MCF 10A (cell line): ENCODE measurements around the gene MYL4. TPM values are rescaled to one million over a fixed set of nuclear protein-coding genes. Genes with fewer than 3 reads are reported as not detected.
A peak's percentile ranks its signal among the peaks of the same experiment; 100 is the strongest.

Source experiments
- BruUV-seq: library from RNA; stranded (reverse); fragments of 400-500 nt; replicated peaks from 2 replicates; lab custom pipeline; 2021; lab: Mats Ljungman, UMichigan
- CTCF ChIA-PET: fragments of 300-600 bp; sonication (Branson Sonifier 250); formaldehyde crosslinking; extraction: SDS; loops from one replicate; lab custom pipeline; 2021; ENCODE audit warnings: antibody characterized with exemption, inconsistent platforms; lab: Yijun Ruan, JAX
- POLR2A ChIA-PET: fragments of 300-600, 350-650 bp; sonication (Branson Sonifier 250); formaldehyde crosslinking; extraction: SDS; loops from one replicate; lab custom pipeline; 2020; ENCODE audit warnings: antibody characterized with exemption, inconsistent platforms; lab: Yijun Ruan, JAX
- DNase-seq: peaks from one replicate; pipeline ENCODE4 v3.0.0-alpha.2; 2018; ENCODE audit not compliant: unreplicated experiment
- H3K27ac Mint-ChIP-seq: one replicate; pipeline ENCODE4 v1.8.0; 2022; ENCODE audit warnings: mild to moderate bottlenecking, low read depth, mixed read lengths; ENCODE audit not compliant: unreplicated experiment
- H3K27me3 Mint-ChIP-seq: one replicate; pipeline ENCODE4 v1.8.0; 2022; ENCODE audit warnings: mixed read lengths; ENCODE audit not compliant: insufficient read depth, unreplicated experiment
- H3K36me3 Mint-ChIP-seq: one replicate; pipeline ENCODE4 v1.8.0; 2022; ENCODE audit warnings: mild to moderate bottlenecking, moderate library complexity, mixed read lengths; ENCODE audit not compliant: insufficient read depth, unreplicated experiment
- H3K4me1 Mint-ChIP-seq: one replicate; pipeline ENCODE4 v1.8.0; 2022; ENCODE audit warnings: mixed read lengths; ENCODE audit not compliant: insufficient read depth, unreplicated experiment
- H3K4me3 Mint-ChIP-seq: one replicate; pipeline ENCODE4 v1.8.0; 2022; ENCODE audit warnings: mild to moderate bottlenecking, moderate library complexity, mixed read lengths; ENCODE audit not compliant: unreplicated experiment
- H3K9me3 Mint-ChIP-seq: one replicate; pipeline ENCODE4 v1.8.0; 2022; ENCODE audit warnings: mixed read lengths; ENCODE audit not compliant: unreplicated experiment
- CTCF ChIP-seq: fragments of 200-600 bp; IDR thresholded peaks from one replicate; pipeline ENCODE4 v1.8.0; 2022; ENCODE audit warnings: antibody characterized with exemption, mild to moderate bottlenecking; ENCODE audit not compliant: unreplicated experiment
- intact Hi-C: fragments of 100-400 bp; cut with micrococcal nuclease; formaldehyde crosslinking; loops from 2 replicates; pipeline ENCODE4 v1.14.1; 2022
- total RNA-seq: library from RNA; stranded (reverse); gene quantifications from 2 replicates; pipeline ENCODE4 v1.2.3, GENCODE V29; 2022

MYL4 gene
- total RNA-seq, 1 experiment from 2014 or later, result not detected

GRCh38 chr17:47225436-47225858, 16.3 kb downstream of the MYL4 start:
- Mint-ChIP-seq H3K9me3 (no peaks in the 10 kb centered on the region), H3K27ac (peak overlapping the region; percentile 90), H3K36me3 (no peaks in the 10 kb centered on the region), H3K27me3 (no peaks in the 10 kb centered on the region), H3K4me3 (no peak overlapping the region), H3K4me1 (peaks cover 35% of the 10 kb centered on the region)
- intact Hi-C loops, result no loop called here
- no TSS peak for BruUV-seq
- TF ChIP-seq CTCF, result no peak
- ChIA-PET CTCF (interaction anchor here (0.6 to 2.1 kb wide), 2 partner anchors 90 to 573 kb away, joined by 3 to 9 read pairs; no protein-coding TSS in a partner anchor), POLR2A (interaction anchor here (0.7 to 1.8 kb wide), 5 partner anchors 11 to 88 kb away, joined by 3 to 5 read pairs (median 4); partner anchors contain the start of gene CDC27)
- DNase-seq, result peak; percentile 93

- no peak for DNase-seq
- Mint-ChIP-seq H3K9me3 (no peaks in the 10 kb centered on the region), H3K36me3 (no peaks in the 10 kb centered on the region), H3K27me3 (no peaks in the 10 kb centered on the region), H3K27ac (peak overlapping the region; percentile 90), H3K4me1 (peaks cover 39% of the 10 kb centered on the region), H3K4me3 (no peak overlapping the region)
- intact Hi-C loops, result no loop called here
- POLR2A ChIA-PET, result interaction anchor here (0.7 to 1.8 kb wide), 4 partner anchors 12 to 87 kb away, joined by 3 to 5 read pairs (median 4); no protein-coding TSS in a partner anchor
- TF ChIP-seq CTCF, result no peak
- CTCF ChIA-PET, result interaction anchor here (0.6 to 2.1 kb wide), 2 partner anchors 89 to 572 kb away, joined by 3 to 9 read pairs; no protein-coding TSS in a partner anchor
- no TSS peak for BruUV-seq
Observed at GRCh38 chr17:47225911-47226688, 17.0 kb downstream of the MYL4 start.

GRCh38 chr17:47227862-47228261, 18.7 kb downstream of the MYL4 start:
- ChIA-PET POLR2A (no interaction called here), CTCF (interaction anchor here (1.7 to 3.5 kb wide), 2 partner anchors 13 to 87 kb away, joined by 9 to 90 read pairs; no protein-coding TSS in a partner anchor)
- TF ChIP-seq CTCF, result no peak
- Mint-ChIP-seq H3K4me1 (peaks cover 38% of the 10 kb centered on the region), H3K36me3 (no peaks in the 10 kb centered on the region), H3K4me3 (no peak overlapping the region), H3K9me3 (no peaks in the 10 kb centered on the region), H3K27me3 (no peaks in the 10 kb centered on the region), H3K27ac (no peak overlapping the region)
- no TSS peak for BruUV-seq
- no peak for DNase-seq
- intact Hi-C loops, result no loop called here
